Suppressor macrophage treated with lipopolysaccharide for 4 hours (primary cell): ENCODE data around the gene HIGD2B.
"Not testable (repeated sequence)": the region's sequence is repeated elsewhere in the genome, so short reads cannot be mapped to it uniquely, and the experiment has no call there.

Experiments used
- DNase-seq: peaks from one replicate; pipeline ENCODE4 v3.0.0-alpha.2; 2020

The HIGD2B gene

GRCh38 chr15:72685925-72686794 lies at the start of gene HIGD2B, which contains the start of gene BBS4:
Gene HIGD2B (minus strand): TSS chr15:72686182. CDS start chr15:72676374, 9,808 bp downstream.
Gene BBS4 (plus strand): TSS chr15:72686207. CDS start chr15:72686228, 21 bp downstream.
- peak; percentile 91 for DNase-seq

DNA sequence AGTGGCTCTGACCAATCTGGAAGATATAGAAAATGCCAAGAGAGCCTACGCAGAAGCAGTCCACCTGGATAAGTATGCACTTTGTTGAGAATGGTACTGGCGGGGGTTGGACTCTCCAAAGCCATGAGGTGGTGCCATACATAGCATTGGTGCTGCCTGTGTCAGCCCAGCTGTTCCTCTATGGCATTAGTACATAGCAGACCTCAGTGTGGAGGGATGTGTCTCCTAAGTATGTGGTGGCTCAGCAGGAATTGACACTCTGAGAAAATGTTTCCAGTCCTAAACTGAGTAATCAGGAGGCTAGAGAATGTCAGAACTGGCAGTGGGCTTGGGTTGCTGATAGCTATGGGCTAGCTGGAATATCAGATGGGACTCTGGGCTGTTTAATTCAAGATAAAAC lies 49.1 kb upstream of the HIGD2B start:
- no peak for DNase-seq

GRCh38 chr15:72733941-72734738 lies 48.2 kb upstream of the HIGD2B start:
- no peak for DNase-seq

GRCh38 chr15:72732516-72732915 lies 46.5 kb upstream of the HIGD2B start:
- no peak for DNase-seq

GRCh38 chr15:72732086-72732485 lies 46.1 kb upstream of the HIGD2B start:
- no peak for DNase-seq

DNA sequence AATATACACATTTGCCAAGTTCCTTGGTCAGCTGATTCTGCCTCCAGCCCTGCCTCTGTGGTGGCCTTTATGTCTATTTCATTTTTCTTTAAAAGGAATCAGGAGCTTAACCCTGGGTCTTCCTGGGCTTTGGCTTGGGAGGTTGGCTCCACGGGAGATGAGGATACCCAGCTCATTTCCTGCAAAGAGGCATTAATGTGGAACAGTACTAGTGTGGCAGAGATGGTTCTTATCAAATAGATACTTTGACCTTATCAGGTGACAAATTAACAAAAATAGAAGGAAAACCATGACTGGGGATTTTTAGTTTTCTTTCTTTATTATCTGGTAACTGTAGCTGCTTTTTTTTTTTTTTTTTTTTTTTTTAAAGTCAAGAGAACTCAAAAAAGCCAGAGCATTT lies 42.8 kb upstream of the HIGD2B start:
- no peak for DNase-seq

- DNase-seq = not testable (repeated sequence)
Measured at GRCh38 chr15:72728249-72728648, 42.3 kb upstream of the HIGD2B start.

- DNase-seq = no peak
Measured at GRCh38 chr15:72727154-72727553, 41.2 kb upstream of the HIGD2B start.

DNA sequence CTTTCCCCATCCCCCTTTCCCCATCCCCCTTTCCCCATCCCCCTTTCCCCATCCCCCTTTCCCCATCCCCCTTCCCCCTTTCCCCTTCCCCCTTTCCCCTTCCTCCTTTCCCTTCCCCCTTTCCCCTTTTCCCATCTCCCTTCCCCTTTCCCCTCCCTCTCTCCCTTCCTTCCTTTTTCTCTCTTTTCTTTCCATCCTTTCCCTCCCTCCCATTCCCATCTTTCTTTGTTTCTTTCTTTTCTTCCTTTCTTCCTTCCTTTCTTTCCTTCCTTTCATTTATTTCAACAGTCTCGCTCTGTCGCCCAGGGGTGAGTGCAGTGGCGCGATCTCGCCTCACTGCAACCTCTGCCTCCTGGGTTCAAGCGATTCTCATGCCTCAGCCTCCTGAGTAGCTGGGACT lies 39.9 kb upstream of the HIGD2B start:
- DNase-seq = not testable (repeated sequence)

DNA sequence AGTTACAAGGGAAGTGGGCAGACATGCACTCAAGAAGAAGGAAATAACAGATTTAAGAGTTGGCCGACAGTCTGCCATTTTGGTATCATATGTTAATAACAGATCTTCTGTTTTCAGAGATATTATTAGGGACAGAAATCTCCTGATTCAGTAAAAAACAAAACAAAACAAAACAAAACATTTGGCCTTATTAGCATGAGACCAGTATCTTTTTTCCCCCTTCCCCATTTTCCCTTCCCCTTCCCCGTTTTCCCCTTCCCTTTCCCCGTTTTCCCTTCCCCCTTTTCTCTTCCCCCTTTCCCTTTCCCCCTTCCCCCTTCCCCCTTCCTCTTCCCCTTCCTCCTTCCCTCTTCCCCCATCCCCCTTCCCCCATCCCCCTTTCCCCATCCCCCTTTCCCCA lies 39.5 kb upstream of the HIGD2B start:
- DNase-seq = no peak

- DNase-seq = no peak
Measured at GRCh38 chr15:72724028-72724427, 38.0 kb upstream of the HIGD2B start.

DNA sequence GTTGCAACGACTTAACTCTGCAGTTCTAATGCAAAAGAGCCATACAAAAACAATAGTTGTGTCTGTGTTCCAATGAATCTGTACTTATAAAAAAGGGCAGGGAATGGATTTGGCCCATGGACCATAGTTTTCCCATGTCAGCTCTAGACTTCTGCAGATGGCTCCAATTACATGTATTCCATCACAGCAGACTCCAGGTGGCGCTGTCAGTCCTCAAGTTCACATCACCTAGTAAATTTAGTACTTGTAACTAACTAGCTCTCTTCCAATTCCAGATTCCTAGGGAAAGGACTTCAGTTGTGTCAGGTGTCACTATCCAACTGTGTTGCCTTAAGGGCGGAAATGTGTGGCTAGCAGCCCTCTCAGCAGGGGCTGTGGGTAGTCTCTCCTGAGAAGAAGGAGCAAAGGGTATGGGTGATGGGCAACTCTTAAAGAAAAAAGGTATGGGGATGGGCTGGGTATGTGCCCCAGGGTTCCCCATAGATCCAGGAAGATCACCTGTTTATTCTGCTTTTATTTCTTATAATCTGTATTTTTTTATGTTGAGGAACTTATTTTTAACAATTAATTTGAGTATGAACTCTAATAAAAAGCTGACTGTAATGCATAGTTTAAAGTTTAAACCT lies 36.2 kb upstream of the HIGD2B start:
- peak; percentile 78 for DNase-seq

GRCh38 chr15:72708551-72709303 lies 22.7 kb upstream of the HIGD2B start:
- DNase-seq = not testable (repeated sequence)

GRCh38 chr15:72706266-72706665 lies 20.3 kb upstream of the HIGD2B start:
- DNase-seq = no peak

DNA sequence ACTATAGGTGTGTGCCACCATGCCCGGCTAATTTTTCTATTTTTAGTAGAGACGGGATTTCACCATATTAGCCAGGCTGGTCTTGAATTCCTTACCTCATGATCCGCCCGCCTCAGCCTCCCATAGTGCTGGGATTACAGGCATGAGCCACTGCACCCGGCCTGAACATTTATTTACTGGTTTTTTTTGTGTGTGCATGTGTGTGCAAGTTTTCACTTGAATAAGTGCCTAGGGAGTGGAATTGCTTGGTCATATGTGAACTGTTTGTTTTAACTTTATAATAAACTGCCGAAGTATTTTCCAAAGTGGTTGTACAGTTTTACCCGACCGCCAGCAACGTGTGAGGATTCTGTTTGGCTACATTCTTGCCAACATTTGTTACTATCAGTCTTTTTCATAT lies 14.1 kb upstream of the HIGD2B start:
- no peak for DNase-seq

GRCh38 chr15:72698938-72699337 lies 13.0 kb upstream of the HIGD2B start:
- DNase-seq = no peak

DNA sequence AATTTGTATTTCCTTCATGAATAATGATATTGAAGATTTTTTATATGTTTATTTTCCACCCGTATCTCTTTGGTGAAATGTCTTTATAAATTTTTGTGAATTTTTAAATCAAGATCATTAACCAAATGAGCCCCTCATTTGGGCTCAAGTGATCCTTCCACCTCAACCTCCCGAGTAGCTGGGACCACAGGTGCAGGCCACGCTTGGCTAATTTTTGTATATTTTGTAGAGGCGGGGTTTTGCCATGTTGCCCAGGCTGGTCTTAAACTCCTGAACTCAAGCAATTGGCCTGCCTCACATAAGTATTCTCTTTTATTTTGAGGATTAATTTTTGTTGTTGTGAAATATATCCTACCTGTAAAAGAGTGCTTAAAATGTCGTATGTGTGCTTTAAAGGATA lies 5.0 kb upstream of the HIGD2B start:
- no peak for DNase-seq

- DNase-seq = no peak
Measured at GRCh38 chr15:72688697-72689096, 2.7 kb upstream of the HIGD2B start.

- no peak for DNase-seq
Measured at GRCh38 chr15:72685301-72685924, 569 bp downstream of the HIGD2B start.

DNA sequence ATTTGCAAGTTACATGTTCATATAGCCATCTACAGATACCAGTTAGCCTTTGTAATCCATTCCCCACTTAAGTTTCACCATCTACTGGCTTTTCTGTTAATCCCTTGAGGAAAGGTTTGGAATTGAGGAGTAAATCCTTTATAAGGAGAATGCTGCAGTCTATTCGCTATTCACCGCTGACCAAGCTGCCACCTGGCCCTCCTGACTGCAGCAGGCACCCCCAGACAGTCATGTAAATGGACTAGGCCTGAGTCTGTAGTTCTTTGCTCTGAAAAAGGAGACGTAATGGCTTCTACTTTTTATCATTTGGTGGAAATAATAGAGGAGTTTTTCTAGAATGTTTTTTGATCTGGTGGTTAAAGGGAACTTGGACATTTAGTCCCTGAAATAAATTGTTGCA lies 3.2 kb downstream of the HIGD2B start:
- no peak for DNase-seq

- DNase-seq = no peak
Measured at GRCh38 chr15:72680931-72681330, 5.1 kb downstream of the HIGD2B start.

GRCh38 chr15:72676838-72677237 lies 9.1 kb downstream of the HIGD2B start:
- no peak for DNase-seq
